Mesangial cell (primary cell): Measurements from ENCODE around the gene NEURL1B. TPM values are rescaled to one million over a fixed set of nuclear protein-coding genes. Genes with fewer than 3 reads are reported as not detected.

Experiments used
- total RNA-seq: library from RNA; depleted of rRNA; stranded (reverse); fragments of >200 nt; gene quantifications from 2 replicates; pipeline ENCODE4 v1.2.3, GENCODE V29; 2015

Gene NEURL1B
- 0.51 and 2.9 TPM in 2 replicates for total RNA-seq

DNA sequence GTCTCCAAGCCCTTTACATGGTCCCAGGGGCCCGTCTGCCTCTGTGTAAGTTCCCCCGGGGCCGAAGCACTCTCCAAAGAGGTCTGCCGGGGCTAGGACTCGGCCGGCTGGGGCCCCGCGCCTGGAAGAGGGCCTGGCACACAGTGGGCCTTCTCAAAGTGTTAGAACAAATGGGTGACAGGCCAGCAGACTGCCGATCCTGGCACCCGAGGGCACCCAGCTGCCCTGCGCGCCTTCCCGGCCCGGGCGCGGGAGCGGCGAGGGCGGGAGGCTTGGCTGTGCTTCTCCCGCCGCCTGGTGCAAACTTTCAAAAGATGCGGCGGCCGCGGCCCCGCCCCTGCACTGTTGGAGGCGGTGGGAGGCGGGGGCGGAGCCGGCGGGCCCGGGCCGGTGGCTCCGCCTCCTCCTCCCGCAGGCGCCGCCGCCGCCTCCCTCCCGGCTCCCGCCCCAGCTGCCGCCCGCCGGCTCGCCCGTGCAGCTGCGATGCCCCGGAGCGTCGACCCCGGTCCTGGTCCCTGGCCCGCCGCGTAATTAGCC lies at the start of gene NEURL1B:
NEURL1B (plus strand) TSS at position 442 of the 537 bp plus-strand sequence. CDS start 144 bp downstream, outside the sequence.

Other genes starting within 250 kb of the NEURL1B start
- 28.5 and 34.1 TPM in 2 replicates for gene SH3PXD2B, start 186.7 kb upstream of the NEURL1B start, total RNA-seq
- gene DUSP1, start 129.9 kb downstream of the NEURL1B start, total RNA-seq = 287 and 380 TPM in 2 replicates
- 211 and 253 TPM in 2 replicates for gene ERGIC1, start 193.0 kb downstream of the NEURL1B start, total RNA-seq